Glomerular visceral epithelial cell (primary cell): ENCODE measurements around the gene FAM25A.

Source experiments
- DNase-seq: peaks from one replicate; pipeline ENCODE4 v3.0.0-alpha.2; 2016; ENCODE audit errors: extremely low spot score

The FAM25A gene

GRCh38 chr10:87060280-87060928 is 40.3 kb downstream of the FAM25A start:
- no peak for DNase-seq

- DNase-seq, result no peak
Observed at GRCh38 chr10:87064651-87065050, 44.6 kb downstream of the FAM25A start.

DNA sequence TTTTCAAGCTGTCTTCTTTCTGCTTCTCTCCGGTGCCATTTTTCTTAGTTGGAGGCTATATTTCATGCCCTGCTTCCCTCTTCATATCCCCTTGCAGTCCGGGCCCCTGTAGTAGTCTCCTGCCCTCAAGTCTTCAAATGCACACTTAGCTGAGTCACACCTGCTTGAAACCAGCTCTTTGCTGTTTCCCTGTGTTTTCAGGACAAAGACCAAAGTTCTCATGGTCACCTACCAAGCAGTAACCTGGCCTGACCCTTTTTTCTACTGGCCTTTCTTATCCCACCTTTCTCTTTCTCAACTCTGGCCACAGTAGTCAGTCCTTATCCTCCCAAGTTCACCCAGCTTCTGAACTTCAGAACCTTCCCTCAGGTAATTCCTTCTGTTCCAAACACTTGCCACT is 46.1 kb downstream of the FAM25A start:
- DNase-seq, result no peak

- no peak for DNase-seq
Observed at GRCh38 chr10:87066865-87067264, 46.8 kb downstream of the FAM25A start.

DNA sequence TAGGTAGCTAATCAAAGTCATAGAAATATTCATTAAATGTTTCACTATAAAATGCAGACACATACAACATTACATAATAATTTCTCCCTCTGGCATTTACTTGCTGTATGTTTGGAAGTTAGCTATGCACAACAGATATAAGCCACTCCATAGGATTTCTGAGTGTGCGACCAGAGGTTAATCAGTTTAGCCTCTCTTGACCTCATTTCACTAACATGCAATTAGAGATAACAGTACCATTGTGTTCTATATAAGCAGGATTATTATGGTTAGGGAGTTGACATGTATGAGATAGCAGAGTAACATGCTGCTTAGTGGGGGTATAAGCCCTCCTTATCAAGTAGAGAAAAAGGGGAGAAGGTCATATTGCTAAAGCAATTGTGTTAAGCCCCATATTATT is 48.2 kb downstream of the FAM25A start:
- no peak for DNase-seq

- no peak for DNase-seq
Observed at GRCh38 chr10:87072449-87072848, 52.4 kb downstream of the FAM25A start.
